HCT116 (cell line): Measurements from ENCODE around the gene DGKE.

Source experiments
- CEBPB ChIP-seq: IDR thresholded peaks from 2 replicates; pipeline ENCODE4 v1.6.1; 2012; ENCODE audit warnings: low read depth
- EGR1 ChIP-seq: IDR thresholded peaks from 2 replicates; pipeline ENCODE4 v1.6.1; 2012; ENCODE audit warnings: low read depth
- ELF1 ChIP-seq: IDR thresholded peaks from 2 replicates; pipeline ENCODE4 v1.6.1; 2012; ENCODE audit warnings: low read depth, borderline replicate concordance
- EZH2 ChIP-seq: fragments of 200-600 bp; sonication (generic); IDR thresholded peaks from 2 replicates; pipeline ENCODE4 v1.6.1; 2017; ENCODE audit warnings: antibody characterized with exemption, mixed run types
- POLR2AphosphoS5 ChIP-seq: IDR thresholded peaks from 2 replicates; pipeline ENCODE4 v1.6.1; 2011; ENCODE audit warnings: mild to moderate bottlenecking, low read depth, low read length, moderate library complexity
- SIN3A ChIP-seq: IDR thresholded peaks from 2 replicates; pipeline ENCODE4 v1.6.1; 2012; ENCODE audit warnings: low read depth
- TCF7L2 ChIP-seq: IDR thresholded peaks from 2 replicates; pipeline ENCODE4 v1.7.0; 2011; ENCODE audit warnings: borderline replicate concordance, inconsistent platforms; ENCODE audit not compliant: insufficient read depth, insufficient read length; ENCODE audit errors: extremely low read depth
- TF ChIP-seq, protein P1 (sequence below), 3 experiments: fragments of 200-600 bp in 1 of 3; sonication (generic) in 1 of 3; IDR thresholded peaks in 2 of 3; conservative IDR thresholded peaks in 1 of 3; 2 replicates each; pipeline ENCODE4 v1.5.1; 2012 to 2017; ENCODE audit warnings: low read depth in 2 of 3, low read length in 2 of 3, antibody characterized with exemption in 1 of 3, borderline replicate concordance in 1 of 3, control low read depth in 1 of 3, mild to moderate bottlenecking in 1 of 3, mixed read lengths in 1 of 3, mixed run types in 1 of 3, moderate library complexity in 1 of 3; ENCODE audit not compliant: insufficient read depth in 1 of 3
- TF ChIP-seq, protein P2 (sequence below): IDR thresholded peaks from 2 replicates; pipeline ENCODE4 v1.6.1; 2012

DNA sequence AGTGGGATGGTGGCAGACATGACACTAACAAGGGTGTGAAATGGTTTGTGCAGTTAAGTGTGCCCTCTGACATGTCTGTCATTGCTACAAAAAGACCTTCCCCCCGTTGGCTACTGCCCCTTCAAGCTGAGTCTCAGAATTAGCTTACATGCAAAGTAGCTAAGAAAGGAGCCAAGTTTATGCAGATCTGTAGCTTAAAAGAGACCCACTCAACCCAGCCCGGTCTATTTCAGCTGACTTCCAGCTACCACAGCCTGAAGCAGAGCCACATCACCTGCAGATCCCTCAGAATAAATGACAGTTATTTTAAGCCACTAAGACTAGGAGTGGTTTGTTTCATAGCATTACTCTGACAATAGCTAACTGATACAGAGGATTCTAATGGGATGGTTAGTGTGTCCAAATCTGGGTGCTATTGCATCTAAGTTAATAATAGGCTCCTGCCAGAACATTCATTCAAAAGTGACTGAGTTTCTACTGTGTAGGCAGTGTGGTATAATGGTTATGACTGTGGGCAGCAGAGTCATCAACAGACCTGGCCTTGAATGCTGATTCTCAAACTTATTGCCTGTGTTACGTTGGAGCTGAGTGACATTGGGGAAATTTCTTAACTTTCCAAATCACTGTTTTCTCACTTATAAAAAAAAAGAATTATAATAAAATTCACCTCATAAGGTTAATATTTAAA is 12.0 kb upstream of the DGKE start:
- TF ChIP-seq, protein P1, sequence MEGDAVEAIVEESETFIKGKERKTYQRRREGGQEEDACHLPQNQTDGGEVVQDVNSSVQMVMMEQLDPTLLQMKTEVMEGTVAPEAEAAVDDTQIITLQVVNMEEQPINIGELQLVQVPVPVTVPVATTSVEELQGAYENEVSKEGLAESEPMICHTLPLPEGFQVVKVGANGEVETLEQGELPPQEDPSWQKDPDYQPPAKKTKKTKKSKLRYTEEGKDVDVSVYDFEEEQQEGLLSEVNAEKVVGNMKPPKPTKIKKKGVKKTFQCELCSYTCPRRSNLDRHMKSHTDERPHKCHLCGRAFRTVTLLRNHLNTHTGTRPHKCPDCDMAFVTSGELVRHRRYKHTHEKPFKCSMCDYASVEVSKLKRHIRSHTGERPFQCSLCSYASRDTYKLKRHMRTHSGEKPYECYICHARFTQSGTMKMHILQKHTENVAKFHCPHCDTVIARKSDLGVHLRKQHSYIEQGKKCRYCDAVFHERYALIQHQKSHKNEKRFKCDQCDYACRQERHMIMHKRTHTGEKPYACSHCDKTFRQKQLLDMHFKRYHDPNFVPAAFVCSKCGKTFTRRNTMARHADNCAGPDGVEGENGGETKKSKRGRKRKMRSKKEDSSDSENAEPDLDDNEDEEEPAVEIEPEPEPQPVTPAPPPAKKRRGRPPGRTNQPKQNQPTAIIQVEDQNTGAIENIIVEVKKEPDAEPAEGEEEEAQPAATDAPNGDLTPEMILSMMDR (IDR thresholded peaks at IDR 0.05 in 2 of 3, conservative IDR thresholded peaks at IDR 0.05 in 1 of 3; ENCODE audit: borderline replicate concordance in 1 of 3, insufficient read depth in 1 of 3, low read depth in 2 of 3, low read length in 2 of 3) = no peak
- no peak for TF ChIP-seq POLR2AphosphoS5
- TF ChIP-seq, protein P2, sequence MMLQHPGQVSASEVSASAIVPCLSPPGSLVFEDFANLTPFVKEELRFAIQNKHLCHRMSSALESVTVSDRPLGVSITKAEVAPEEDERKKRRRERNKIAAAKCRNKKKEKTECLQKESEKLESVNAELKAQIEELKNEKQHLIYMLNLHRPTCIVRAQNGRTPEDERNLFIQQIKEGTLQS = no peak
- TF ChIP-seq CEBPB = no peak
- TF ChIP-seq TCF7L2 = no peak
- no peak for TF ChIP-seq EGR1
- no peak for TF ChIP-seq SIN3A
- TF ChIP-seq ELF1 = no peak
- TF ChIP-seq EZH2 = no peak
